ENCODE measurements around the gene RBM33. TPM values are rescaled to one million over a fixed set of nuclear protein-coding genes. Genes with fewer than 3 reads are reported as not detected.

Gene RBM33
- total RNA-seq, 1 experiment from 2014 or later, result 73.6 TPM

GRCh38 chr7:155648752-155649339 is 4.4 kb downstream of the RBM33 start:
- intact Hi-C loops (cut with micrococcal nuclease; ENCODE audit: unreplicated experiment), result no loop called here
- Histone ChIP-seq H3K9me3 (ENCODE audit: low read depth, low read length, poor library complexity, severe bottlenecking) (peaks cover 32% of the 10 kb centered on the region), H3K27me3 (replicated peaks; ENCODE audit: insufficient read depth, low read depth, low read length, poor library complexity) (no peaks in the 10 kb centered on the region), H3K36me3 (ENCODE audit: insufficient read depth, low read length, poor library complexity, severe bottlenecking) (peaks cover 30% of the 10 kb centered on the region), H3K4me1 (ENCODE audit: insufficient read depth, low read length, poor library complexity, severe bottlenecking) (peaks cover 5% of the 10 kb centered on the region), H3K4me3 (ENCODE audit: low read depth, low read length, poor library complexity, severe bottlenecking) (no peak overlapping the region), H3K27ac (ENCODE audit: low read depth, low read length, poor library complexity, severe bottlenecking) (no peak overlapping the region)
- BruUV-seq (replicated peaks), result no TSS peak
- ChIA-PET POLR2A (ENCODE audit: low non-redundant PET) (no interaction called here), CTCF (no interaction called here)
- no peak for DNase-seq (ENCODE audit: low spot score)
- TF ChIP-seq EZH2 (IDR thresholded peaks at IDR 0.05; ENCODE audit: borderline replicate concordance, low read depth, low read length, poor library complexity, severe bottlenecking), result no peak
- TF ChIP-seq CTCF (conservative IDR thresholded peaks at IDR 0.05; ENCODE audit: low read depth, low read length), result no peak

GRCh38 chr7:155649588-155649987 is 5.1 kb downstream of the RBM33 start:
- Histone ChIP-seq H3K9me3 (ENCODE audit: low read depth, low read length, poor library complexity, severe bottlenecking) (peaks cover 32% of the 10 kb centered on the region), H3K4me1 (ENCODE audit: insufficient read depth, low read length, poor library complexity, severe bottlenecking) (peaks cover 5% of the 10 kb centered on the region), H3K36me3 (ENCODE audit: insufficient read depth, low read length, poor library complexity, severe bottlenecking) (peaks cover 30% of the 10 kb centered on the region), H3K27me3 (replicated peaks; ENCODE audit: insufficient read depth, low read depth, low read length, poor library complexity) (no peaks in the 10 kb centered on the region), H3K27ac (ENCODE audit: low read depth, low read length, poor library complexity, severe bottlenecking) (no peak overlapping the region), H3K4me3 (ENCODE audit: low read depth, low read length, poor library complexity, severe bottlenecking) (no peak overlapping the region)
- no TSS peak for BruUV-seq (replicated peaks)
- CTCF ChIA-PET, result no interaction called here
- DNase-seq (ENCODE audit: low spot score), result no peak
- no peak for TF ChIP-seq CTCF (conservative IDR thresholded peaks at IDR 0.05; ENCODE audit: low read depth, low read length)
- no peak for TF ChIP-seq EZH2 (IDR thresholded peaks at IDR 0.05; ENCODE audit: borderline replicate concordance, low read depth, low read length, poor library complexity, severe bottlenecking)
- intact Hi-C loops (cut with micrococcal nuclease; ENCODE audit: unreplicated experiment), result no loop called here
- POLR2A ChIA-PET (ENCODE audit: low non-redundant PET), result no interaction called here

- no peak for TF ChIP-seq CTCF (conservative IDR thresholded peaks at IDR 0.05; ENCODE audit: low read depth, low read length)
- no peak for TF ChIP-seq EZH2 (IDR thresholded peaks at IDR 0.05; ENCODE audit: borderline replicate concordance, low read depth, low read length, poor library complexity, severe bottlenecking)
- H3K4me3 ChIP-seq (ENCODE audit: low read depth, low read length, poor library complexity, severe bottlenecking), result no peak overlapping the region
- BruUV-seq (replicated peaks), result no TSS peak
- H3K27ac ChIP-seq (ENCODE audit: low read depth, low read length, poor library complexity, severe bottlenecking), result no peak overlapping the region
- H3K4me1 ChIP-seq (ENCODE audit: insufficient read depth, low read length, poor library complexity, severe bottlenecking), result no peaks in the 10 kb centered on the region
- ChIA-PET POLR2A (ENCODE audit: low non-redundant PET) (no interaction called here), CTCF (no interaction called here)
- H3K9me3 ChIP-seq (ENCODE audit: low read depth, low read length, poor library complexity, severe bottlenecking), result peaks cover 30% of the 10 kb centered on the region
- H3K36me3 ChIP-seq (ENCODE audit: insufficient read depth, low read length, poor library complexity, severe bottlenecking), result peaks cover 19% of the 10 kb centered on the region
- DNase-seq (ENCODE audit: low spot score), result no peak
- intact Hi-C loops (cut with micrococcal nuclease; ENCODE audit: unreplicated experiment), result no loop called here
- no peaks in the 10 kb centered on the region for H3K27me3 ChIP-seq (replicated peaks; ENCODE audit: insufficient read depth, low read depth, low read length, poor library complexity)
Measured at GRCh38 chr7:155652156-155653114, 8.0 kb downstream of the RBM33 start.
